ENCODE data around the gene CPVL. TPM values are rescaled to one million over a fixed set of nuclear protein-coding genes. Genes with fewer than 3 reads are reported as not detected.

Gene CPVL
- total RNA-seq, 1 experiment from 2014 or later: 26.9 TPM

- no peaks in the 10 kb centered on the region for H3K9me3 Mint-ChIP-seq
- Histone ChIP-seq H3K9ac (ENCODE audit: extremely low read depth, insufficient read length, low read length) (no peak overlapping the region), H2AK5ac (ENCODE audit: insufficient read length, low read length) (no peak overlapping the region), H3K79me2 (ENCODE audit: insufficient read depth, low read length) (no peaks in the 10 kb centered on the region), H3K4me1 (ENCODE audit: insufficient read depth, low read length) (peaks cover 1% of the 10 kb centered on the region; the same call in 1 of the 2 replicates), H3K23me2 (ENCODE audit: insufficient read length, low read depth, low read length, poor library complexity, severe bottlenecking) (no peaks in the 10 kb centered on the region), H3K4ac (ENCODE audit: low read depth, low read length) (no peak overlapping the region), H3T11ph (ENCODE audit: low read length) (no peak overlapping the region), H3K14ac (ENCODE audit: insufficient read depth, low read length) (no peak overlapping the region), H3K56ac (ENCODE audit: insufficient read length, low read depth, low read length) (no peak overlapping the region), H2BK20ac (ENCODE audit: low read depth, low read length, poor library complexity, severe bottlenecking) (no peak overlapping the region), H4K5ac (ENCODE audit: insufficient read length, low read depth, low read length) (no peak overlapping the region), H2BK12ac (ENCODE audit: insufficient read length, low read depth, low read length) (no peak overlapping the region), H3K18ac (ENCODE audit: insufficient read length, low read depth, low read length) (no peak overlapping the region), H3K23ac (ENCODE audit: insufficient read length, low read depth, low read length) (no peak overlapping the region), H3K27me3 (ENCODE audit: insufficient read depth, low read length) (no peaks in the 10 kb centered on the region), H4K91ac (ENCODE audit: insufficient read length, low read depth, low read length) (no peak overlapping the region), H2BK15ac (ENCODE audit: low read depth, low read length) (no peak overlapping the region), H4K8ac (replicated peaks; ENCODE audit: insufficient read length, low read depth, low read length) (no peak overlapping the region), H2BK120ac (ENCODE audit: low read depth, low read length, poor library complexity, severe bottlenecking) (no peak overlapping the region), H3K27ac (ENCODE audit: insufficient read length, low read depth, low read length) (no peak overlapping the region), H4K20me1 (ENCODE audit: control insufficient read depth, insufficient read depth, insufficient read length) (no peaks in the 10 kb centered on the region), H3K9me3 (ENCODE audit: control insufficient read depth, low read depth, low read length) (no peaks in the 10 kb centered on the region), H3K4me2 (ENCODE audit: insufficient read depth, insufficient read length, low read length) (no peak overlapping the region), H2BK5ac (ENCODE audit: insufficient read length, low read length) (no peak overlapping the region), H2AFZ (ENCODE audit: low read length) (no peak overlapping the region), H3K79me1 (ENCODE audit: insufficient read depth, low read depth, low read length, poor library complexity, severe bottlenecking) (no peaks in the 10 kb centered on the region)
- H3K4me3 Mint-ChIP-seq: no peak overlapping the region
- no peak for TF ChIP-seq CTCF (conservative IDR thresholded peaks at IDR 0.05)
- no peaks in the 10 kb centered on the region for H3K27me3 Mint-ChIP-seq (ENCODE audit: low read depth)
- no peaks in the 10 kb centered on the region for H3K36me3 Mint-ChIP-seq (ENCODE audit: insufficient read depth in 1 of 3, low read depth in 3 of 3)
- DNase-seq: no peak
- peaks cover 17 to 18% of the 10 kb centered on the region in 2 experiments for H3K4me1 Mint-ChIP-seq
- H3K27ac Mint-ChIP-seq: no peak overlapping the region
- WGBS (ENCODE audit: extremely low coverage, insufficient read length, low lambda C conversion rate): no CpG with 5 or more reads among the region's 1 CpG
Measured at GRCh38 chr7:28992798-28993197, 153.5 kb downstream of the CPVL start.

Data from H9 (cell line).